Middle frontal gyrus (tissue), 1 donor: ENCODE data around the gene LARGE1.

ENCODE experiments used
- DNase-seq: peaks from one replicate; pipeline ENCODE4 v3.0.0-alpha.2; 2015; ENCODE audit warnings: low spot score; ENCODE audit errors: extremely low spot score

Gene LARGE1

DNA sequence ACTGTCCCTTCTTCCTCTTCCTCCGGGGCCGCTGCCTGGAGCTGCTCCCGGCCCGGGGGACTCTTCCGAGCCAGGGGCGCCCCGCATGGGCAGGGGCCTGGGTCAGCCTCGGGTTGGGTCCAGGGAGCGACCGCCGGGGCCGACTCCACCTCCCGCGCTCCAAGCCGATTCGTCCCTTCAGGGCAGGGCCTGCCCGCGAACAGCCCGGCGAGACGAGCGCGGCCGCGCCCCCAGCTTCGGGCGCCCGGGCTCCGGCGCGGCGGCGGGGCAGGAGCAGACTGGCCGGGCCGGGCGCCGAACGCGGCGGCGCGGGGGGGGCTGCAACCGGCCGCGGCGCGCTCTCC lies at the start of gene LARGE1:
TSS of gene LARGE1 (minus strand) at position 280 of the 344 bp plus-strand sequence.
- no peak for DNase-seq

GRCh38 chr22:33969045-33969444 lies 48.8 kb upstream of the LARGE1 start:
- DNase-seq, result no peak

DNA sequence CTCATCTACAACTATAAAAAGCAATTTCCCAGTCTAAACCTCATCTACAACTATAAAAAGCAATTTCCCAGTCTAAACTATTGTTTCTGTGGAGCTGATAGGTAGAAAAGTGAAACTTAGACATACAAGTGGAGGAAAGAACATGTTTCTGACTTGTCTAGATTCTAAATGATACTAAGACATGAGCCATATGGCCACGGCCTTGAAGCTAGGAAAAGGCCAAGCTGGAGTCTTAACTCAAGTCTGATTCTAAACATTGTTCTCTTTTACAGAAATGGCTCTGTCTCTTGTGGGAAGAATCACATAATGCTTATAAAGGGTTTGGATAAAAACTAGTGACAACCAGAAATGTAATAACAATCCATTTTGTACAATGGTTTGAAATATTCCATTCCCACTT lies 43.8 kb upstream of the LARGE1 start:
- DNase-seq, result no peak

DNA sequence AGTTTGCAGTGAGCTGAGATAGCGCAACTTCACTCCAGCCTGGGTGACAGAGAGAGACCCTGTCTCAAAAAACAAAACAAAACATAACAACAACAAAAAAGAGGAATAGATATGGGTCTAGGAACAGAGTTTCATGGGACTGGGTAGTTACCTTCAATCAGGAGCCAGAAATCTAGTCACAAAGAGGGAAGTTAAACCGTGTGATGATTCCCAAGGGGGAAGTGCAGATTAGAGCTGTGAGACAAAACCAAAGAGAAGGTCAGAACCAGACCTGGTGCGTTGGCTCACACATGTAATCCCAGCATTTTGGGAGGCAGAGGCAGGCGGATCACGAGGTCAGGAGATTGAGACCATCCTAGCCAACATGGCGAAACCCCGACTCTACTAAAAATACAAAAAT lies 42.1 kb upstream of the LARGE1 start:
- no peak for DNase-seq

DNA sequence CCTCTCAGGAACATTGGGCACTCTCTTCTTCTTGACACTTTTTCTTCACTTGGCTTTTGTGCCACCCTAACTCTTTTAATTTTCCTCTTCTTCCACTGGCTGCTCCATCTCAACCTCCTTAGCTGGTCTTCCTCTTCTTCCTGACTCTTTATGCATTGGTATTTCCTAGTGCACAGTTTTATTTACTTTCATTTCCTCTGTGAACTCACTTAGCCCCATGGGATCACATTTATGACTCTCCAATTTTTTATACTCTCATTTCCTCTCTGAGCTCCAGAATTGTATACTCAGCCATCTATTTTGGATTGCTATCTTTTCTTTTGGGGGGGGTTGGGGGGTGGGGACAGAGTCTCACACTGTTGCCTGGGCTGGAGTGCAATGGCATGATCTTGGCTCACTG lies 38.5 kb upstream of the LARGE1 start:
- DNase-seq, result no peak

GRCh38 chr22:33957086-33957485 lies 36.8 kb upstream of the LARGE1 start:
- no peak for DNase-seq

GRCh38 chr22:33952776-33953175 lies 32.5 kb upstream of the LARGE1 start:
- no peak for DNase-seq

DNA sequence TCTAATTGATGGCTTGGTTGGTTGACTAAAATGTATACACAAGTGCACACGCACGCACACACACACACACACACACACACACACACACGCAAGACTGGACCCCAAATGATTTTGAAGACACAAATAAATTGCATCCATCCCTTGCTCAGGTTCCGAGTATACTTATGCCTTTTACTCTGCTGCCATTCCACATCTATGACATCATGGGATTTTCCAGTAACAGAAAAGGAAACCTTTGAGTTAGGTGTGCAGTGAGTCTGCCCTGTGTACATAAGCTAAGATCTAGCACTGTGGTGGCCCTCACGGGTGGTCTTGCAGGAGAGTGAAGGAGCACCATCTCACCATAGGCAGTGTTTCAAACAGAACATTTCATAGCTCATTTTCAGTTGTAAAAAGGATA lies 20.5 kb upstream of the LARGE1 start:
- DNase-seq, result no peak

DNA sequence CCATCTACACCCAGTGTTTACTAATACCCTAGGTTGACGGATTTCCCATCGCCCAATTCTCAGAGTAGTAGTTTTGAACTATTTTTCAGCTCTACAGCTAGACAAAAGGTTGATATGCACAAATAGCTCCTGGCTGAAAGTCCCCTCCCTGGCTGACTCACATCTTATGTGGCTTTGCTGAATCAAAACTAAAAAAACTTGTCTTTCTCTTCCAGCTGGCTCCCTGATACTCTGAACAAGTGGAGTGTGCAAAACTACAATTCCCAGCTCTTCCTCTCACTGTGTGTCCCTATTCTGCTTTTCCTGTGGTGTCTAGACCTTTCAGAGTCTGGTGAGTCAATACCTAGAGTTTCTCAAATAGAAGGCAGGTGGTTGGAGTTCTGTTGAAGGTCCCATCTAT lies 12.7 kb upstream of the LARGE1 start:
- DNase-seq, result no peak

DNA sequence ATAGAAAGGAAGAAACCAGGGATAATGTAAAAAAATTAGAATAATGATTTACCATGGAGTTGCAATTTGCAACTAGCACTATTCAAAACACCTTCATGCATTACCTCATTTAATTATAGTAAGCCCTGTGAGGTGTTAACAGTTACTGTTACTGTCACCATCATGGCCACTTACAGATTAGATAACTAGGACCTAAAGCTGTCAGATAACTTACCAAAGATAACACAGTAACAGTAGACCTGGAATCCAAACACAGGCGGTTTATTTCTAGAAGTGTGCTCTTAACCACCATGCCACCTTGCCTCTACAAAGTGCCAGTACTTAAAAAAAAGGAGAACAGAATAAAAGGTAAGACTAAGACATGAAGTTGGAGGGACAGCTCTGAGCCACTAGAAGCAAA lies 11.1 kb upstream of the LARGE1 start:
- DNase-seq, result no peak

- no peak for DNase-seq
These were observed 7.5 kb upstream of the LARGE1 start for GRCh38 chr22:33927752-33928151.

DNA sequence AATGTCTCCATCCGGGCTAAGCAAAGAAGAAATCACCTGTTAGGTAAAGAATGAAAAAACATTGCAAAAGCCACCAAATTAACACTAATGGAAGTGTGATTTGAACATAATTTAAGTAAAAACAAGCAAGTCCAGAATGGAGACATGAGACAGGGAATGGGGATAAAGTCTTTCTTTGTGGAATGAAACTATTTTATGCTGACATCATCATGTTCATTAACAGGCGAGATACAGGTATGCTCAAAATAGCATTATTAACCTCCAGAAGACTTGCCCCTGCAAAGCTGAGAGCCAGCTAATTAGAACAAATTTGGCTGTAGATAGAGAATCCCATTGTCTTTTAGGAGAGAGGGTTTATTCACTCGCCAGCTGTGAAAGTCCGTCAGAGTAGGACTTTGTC lies 4.9 kb upstream of the LARGE1 start:
- DNase-seq, result no peak

DNA sequence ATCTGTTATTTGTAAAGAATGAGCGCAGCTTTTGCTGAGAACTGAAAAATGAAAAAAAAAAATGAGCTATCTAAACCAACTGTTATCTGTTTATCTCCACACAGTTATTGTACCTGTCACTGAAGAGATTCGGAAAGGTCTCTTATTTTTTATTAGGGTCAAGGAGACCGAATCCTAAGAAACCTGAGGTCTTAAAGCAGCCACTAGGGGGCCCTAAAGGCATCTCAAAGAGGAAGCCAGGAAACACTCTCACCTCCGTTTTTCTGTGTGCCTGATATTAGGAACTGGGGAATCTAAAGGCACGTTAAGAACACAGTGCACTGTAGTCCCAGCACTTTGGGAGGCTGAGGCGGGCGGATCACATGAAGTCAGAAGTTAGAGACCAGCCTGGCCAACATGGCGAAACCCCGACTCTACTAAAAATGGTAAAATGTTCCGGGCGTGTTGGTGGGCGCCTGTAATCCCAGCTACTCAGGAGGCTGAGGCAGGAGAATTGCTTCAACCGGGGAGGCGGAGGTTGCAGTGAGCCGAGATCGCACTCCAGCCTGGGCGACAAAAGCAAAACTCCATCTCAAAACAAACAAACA lies 3.5 kb upstream of the LARGE1 start:
- DNase-seq, result peak; percentile 48

DNA sequence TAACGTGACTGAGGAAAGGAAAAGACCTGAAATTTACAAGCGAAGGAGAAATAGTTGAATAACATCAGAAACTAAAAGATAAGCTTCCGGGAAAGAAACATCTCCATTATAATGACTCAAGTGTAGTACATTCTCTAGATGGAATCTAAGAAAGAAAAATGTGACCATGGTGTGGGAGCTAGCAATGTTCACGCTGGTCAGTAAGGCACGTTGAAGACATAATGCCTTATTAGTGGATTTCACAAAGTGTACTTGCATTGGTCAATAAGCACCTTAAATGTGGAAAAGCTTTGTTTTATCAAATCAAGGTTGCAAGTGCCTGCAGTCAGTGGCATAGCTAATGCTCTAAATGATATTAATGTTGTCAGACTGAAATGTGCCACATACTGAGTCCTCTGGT lies 2.8 kb upstream of the LARGE1 start:
- DNase-seq, result no peak

- DNase-seq, result no peak
These were observed 2.0 kb upstream of the LARGE1 start for GRCh38 chr22:33922349-33922681.

- DNase-seq, result no peak
These were observed 1.5 kb upstream of the LARGE1 start for GRCh38 chr22:33921525-33922348.

DNA sequence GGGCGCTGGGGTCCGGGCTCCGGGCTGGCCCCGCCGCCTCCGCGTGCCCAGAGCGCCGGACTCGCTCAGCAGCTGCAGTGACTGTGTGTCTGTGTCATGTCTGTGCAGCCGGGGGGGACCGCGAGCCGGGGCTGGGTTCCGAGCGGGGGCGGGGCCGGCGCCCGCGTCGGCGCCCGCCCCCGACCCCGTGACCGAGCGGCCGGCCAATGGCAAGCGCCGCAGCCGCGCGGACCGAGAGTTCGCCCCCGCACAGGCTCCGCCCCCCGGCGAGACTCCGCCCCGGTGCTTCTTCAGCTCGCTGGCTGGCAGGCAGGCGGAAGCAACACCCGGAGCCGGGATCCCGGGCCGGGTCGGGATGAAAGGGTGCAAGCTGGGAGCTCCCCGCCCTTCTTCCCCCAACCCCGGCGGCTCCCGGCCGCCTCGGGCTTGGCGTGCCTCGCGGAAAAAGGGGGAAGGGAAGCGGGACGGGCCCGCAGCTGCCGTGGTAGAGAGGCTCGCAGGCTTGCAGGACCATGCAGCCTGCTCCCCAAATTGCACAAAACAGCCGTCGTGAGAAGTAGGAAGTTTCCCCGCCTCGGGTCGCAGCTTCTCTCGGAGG lies 750 bp upstream of the LARGE1 start:
- DNase-seq, result peak; percentile 96

GRCh38 chr22:33919391-33920196 lies 682 bp downstream of the LARGE1 start:
- no peak for DNase-seq

DNA sequence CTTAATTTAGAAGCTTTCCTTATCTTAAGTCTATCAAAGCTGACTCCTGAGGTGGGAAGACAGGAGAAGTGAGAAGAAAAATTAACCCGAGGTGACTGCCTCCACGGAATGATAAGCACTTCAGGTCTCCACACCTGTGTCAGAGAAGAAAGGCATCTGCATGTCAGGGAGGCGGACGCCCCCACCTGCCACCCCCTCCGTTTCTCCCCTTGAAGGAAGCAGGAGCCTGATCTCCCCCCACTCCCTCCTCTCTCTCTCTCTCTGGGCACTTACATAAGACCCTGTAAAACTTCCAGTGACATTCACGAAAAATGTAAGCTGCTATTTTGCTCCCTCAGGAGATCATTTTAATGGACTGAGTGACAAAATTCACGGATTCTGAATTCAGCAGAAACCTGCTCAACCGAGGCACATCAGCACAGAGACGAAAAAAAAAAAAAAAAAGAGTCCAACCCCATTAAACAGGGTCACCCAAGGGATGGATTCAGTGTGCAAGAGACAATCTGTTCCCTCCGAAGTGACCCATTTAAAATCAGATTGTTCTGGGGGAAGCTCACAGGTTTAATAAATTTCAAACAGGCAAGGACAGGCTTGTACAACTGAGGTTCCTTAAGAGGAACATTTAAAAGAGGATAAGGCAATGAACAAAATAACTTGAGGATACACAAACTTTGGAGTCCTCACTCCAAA lies 1.5 kb downstream of the LARGE1 start:
- no peak for DNase-seq

- DNase-seq, result no peak
These were observed 2.4 kb downstream of the LARGE1 start for GRCh38 chr22:33917744-33918406.

- no peak for DNase-seq
These were observed 5.6 kb downstream of the LARGE1 start for GRCh38 chr22:33914699-33915098.
